KOPT-K1 (cell line): Measurements from ENCODE around the gene NBAS.
"Not testable (repeated sequence)": the region's sequence is repeated elsewhere in the genome, so short reads cannot be mapped to it uniquely, and the experiment has no call there.

ENCODE experiments used
- H3K27ac ChIP-seq: fragments of 200-600 bp; sonication (generic); 2 replicates; pipeline ENCODE4 v1.5.1; 2016; ENCODE audit warnings: antibody characterized with exemption, mild to moderate bottlenecking, low read depth, low read length; ENCODE audit not compliant: poor library complexity, severe bottlenecking
- H3K36me3 ChIP-seq: fragments of 200-600 bp; sonication (generic); 2 replicates; pipeline ENCODE4 v1.5.1; 2017; ENCODE audit warnings: antibody characterized with exemption, mild to moderate bottlenecking, low read length, moderate library complexity; ENCODE audit not compliant: insufficient read depth
- H3K9me3 ChIP-seq: fragments of 200-600 bp; sonication (generic); 2 replicates; pipeline ENCODE4 v1.5.1; 2017; ENCODE audit warnings: antibody characterized with exemption, low read length, mild to moderate bottlenecking; ENCODE audit not compliant: insufficient read depth, poor library complexity, severe bottlenecking

NBAS gene

DNA sequence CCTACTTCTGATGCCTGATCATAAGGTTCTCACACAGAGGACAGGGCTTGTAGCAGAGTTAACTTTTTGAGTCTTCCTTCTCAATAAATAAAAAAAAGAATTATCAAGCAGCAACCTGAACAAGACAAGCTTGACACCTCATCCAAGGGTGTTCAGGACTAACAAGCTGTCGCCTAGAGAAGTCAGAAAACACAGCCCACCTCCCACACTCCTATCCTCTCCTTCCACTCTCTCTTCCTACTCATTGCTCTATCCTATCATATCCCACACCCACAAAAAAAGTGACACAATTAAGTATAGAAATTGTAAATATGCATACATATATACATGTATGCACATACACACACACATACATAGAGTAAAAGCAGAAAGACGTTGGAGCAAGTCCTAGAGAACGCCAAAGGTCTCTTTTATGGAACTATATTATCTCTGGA lies 5.4 kb downstream of the NBAS start:
- Histone ChIP-seq H3K36me3 (peaks cover 16% of the 10 kb centered on the region), H3K9me3 (no peaks in the 10 kb centered on the region), H3K27ac (no peak overlapping the region)

GRCh38 chr2:15554525-15555218 lies 6.5 kb downstream of the NBAS start:
- no peaks in the 10 kb centered on the region for H3K9me3 ChIP-seq
- no peak overlapping the region for H3K27ac ChIP-seq
- peaks cover 20% of the 10 kb centered on the region for H3K36me3 ChIP-seq

DNA sequence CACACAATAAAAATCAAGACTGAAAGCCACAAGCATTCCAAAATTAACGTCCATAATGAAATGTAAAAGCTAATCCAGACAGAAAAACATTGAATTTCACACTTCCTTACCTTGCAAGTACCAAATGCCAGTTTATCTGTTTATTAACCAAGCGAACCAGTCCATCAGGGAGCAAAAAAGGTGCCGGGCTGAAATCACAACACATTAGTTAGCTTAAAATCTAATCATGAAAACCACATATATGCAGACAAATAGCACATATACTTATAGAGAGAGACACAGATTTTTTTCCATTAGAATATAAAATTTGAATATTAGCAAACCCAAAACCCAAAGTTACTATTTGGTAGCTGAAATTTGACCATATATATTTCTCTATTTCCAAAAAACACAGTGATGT lies 7.2 kb downstream of the NBAS start:
- Histone ChIP-seq H3K9me3 (no peaks in the 10 kb centered on the region), H3K36me3 (peaks cover 20% of the 10 kb centered on the region), H3K27ac (no peak overlapping the region)

DNA sequence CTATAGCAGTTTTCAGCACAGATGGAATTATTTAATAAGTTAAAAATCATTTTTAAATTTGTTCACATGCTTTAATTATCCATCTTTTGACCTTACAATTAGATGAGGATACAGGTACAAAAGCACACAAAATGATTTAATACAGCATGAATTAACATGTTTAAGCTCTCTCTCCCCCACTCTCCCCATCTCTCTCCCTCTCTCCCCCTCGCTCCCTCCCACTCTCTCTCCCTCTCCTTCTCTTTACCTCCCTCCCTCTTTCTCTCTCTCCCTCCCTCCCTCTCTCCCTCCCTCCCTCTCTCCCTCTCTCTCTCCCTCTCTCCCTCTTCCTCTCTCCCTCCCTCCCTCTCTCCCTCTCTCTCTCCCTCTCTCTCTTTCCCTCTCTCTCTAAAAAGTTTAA lies 7.6 kb downstream of the NBAS start:
- Histone ChIP-seq H3K27ac (no peak overlapping the region), H3K36me3 (peaks cover 20% of the 10 kb centered on the region), H3K9me3 (no peaks in the 10 kb centered on the region)

- Histone ChIP-seq H3K36me3 (peaks cover 14% of the 10 kb centered on the region), H3K27ac (no peak overlapping the region), H3K9me3 (no peaks in the 10 kb centered on the region)
These were observed 12.2 kb downstream of the NBAS start for GRCh38 chr2:15548974-15549373.

DNA sequence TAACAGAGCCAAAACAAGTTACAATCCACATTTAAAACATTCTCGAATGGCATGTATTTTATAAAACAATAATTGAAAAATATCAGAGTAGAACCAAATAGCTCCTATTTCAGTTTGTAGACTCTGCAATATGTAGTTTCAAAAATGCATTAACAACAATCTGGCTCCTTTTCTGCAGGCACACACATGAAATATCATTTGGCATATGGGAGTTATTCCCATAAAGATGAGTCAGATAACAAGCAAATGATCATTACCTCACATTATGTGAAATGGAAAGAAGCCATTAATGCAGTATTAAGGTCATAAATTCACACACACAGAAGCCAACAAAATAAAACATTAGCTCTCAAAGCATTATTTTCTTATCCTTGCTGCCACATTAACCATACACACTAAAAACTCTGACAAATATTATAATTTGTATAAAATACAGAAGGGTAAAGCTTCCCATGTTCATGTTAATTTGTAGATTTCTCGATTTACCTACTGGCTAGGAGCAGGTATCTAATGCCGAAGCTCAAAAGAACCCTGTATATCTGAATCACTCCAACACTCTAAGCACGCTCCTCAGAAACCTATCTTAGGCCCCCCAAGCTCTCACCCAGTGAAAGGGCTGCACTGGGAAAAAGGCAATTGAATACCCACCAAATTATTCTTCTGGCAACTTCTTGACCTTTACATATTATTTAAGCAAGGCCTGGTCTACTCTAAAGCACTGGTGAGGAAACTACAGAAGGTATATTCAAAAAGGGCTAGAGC lies 13.8 kb downstream of the NBAS start:
- Histone ChIP-seq H3K27ac (no peak overlapping the region), H3K36me3 (peaks cover 7% of the 10 kb centered on the region), H3K9me3 (no peaks in the 10 kb centered on the region)

DNA sequence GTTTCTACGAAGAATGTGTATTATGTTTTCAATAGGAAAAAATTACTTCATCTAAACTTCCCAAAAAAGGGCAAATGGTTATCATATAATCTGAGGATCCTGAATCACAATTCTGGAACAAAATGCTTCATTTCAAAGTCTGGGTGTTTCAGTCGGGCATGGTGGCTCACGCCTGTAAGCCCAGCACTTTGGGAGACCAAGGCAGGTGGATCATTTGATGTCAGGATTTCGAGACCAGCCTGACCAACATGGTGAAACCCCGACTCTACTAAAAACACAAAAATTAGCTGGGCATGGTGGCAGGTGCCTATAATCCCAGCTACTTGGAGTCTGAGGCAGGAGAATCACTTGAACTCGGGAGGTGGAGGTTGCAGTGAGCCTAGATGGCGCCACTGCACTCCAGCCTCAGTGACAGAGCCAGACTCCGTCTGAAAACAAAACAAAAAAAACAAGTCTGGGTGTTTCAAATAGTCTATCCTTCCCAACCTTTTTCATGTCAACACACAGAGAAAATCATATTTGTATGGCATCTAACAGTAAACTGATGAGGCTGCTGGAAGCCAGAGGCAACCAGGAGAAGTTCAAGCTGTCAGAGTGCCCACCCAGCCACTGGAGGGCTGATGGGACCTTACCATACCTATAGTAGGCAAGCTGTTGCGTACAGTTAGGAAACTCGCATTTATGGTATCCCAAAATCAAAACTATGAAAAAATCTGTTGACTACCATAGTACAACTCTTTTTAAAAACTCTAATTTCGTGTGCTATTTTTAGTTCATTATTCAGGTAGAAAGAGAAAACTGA lies 14.6 kb downstream of the NBAS start:
- Histone ChIP-seq H3K27ac (no peak overlapping the region), H3K36me3 (peaks cover 5% of the 10 kb centered on the region), H3K9me3 (no peaks in the 10 kb centered on the region)

- no peaks in the 10 kb centered on the region for H3K9me3 ChIP-seq
- H3K27ac ChIP-seq = no peak overlapping the region
- H3K36me3 ChIP-seq = no peaks in the 10 kb centered on the region; the same call in none of the 2 replicates
These were observed 16.9 kb downstream of the NBAS start for GRCh38 chr2:15544227-15544626.

GRCh38 chr2:15543541-15543940 lies 17.6 kb downstream of the NBAS start:
- peaks cover under 1% of the 10 kb centered on the region; the same call in 1 of the 2 replicates for H3K36me3 ChIP-seq
- H3K27ac ChIP-seq = no peak overlapping the region
- no peaks in the 10 kb centered on the region for H3K9me3 ChIP-seq

GRCh38 chr2:15543053-15543452 lies 18.1 kb downstream of the NBAS start:
- H3K27ac ChIP-seq = no peak overlapping the region
- H3K9me3 ChIP-seq = no peaks in the 10 kb centered on the region
- H3K36me3 ChIP-seq = peaks cover 4% of the 10 kb centered on the region; the same call in 1 of the 2 replicates

GRCh38 chr2:15542269-15542668 lies 18.9 kb downstream of the NBAS start:
- H3K36me3 ChIP-seq, H3K27ac ChIP-seq, H3K9me3 ChIP-seq: not testable (repeated sequence)

GRCh38 chr2:15540523-15540922 lies 20.6 kb downstream of the NBAS start:
- H3K9me3 ChIP-seq, H3K27ac ChIP-seq, H3K36me3 ChIP-seq: not testable (repeated sequence)

GRCh38 chr2:15539999-15540398 lies 21.1 kb downstream of the NBAS start:
- Histone ChIP-seq H3K9me3 (no peaks in the 10 kb centered on the region), H3K36me3 (peaks cover 4% of the 10 kb centered on the region; the same call in 1 of the 2 replicates), H3K27ac (no peak overlapping the region)

DNA sequence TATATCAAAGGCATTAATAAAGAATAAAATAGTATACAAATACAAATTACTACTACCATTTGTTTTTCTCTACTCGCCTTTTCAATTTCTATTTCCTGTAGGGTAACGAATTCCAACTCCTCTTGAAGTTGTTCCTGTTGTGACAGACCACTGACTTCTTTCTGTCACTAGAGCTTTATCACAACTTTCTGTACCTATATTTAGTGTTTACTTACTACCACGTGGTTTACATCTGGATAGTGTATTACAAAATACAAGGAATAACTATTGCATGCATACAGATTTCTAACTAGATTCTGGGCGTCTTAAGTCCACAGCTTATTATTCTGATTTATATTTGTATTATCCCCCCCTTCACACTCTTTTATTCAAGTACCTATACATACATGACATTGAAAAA lies 22.3 kb downstream of the NBAS start:
- Histone ChIP-seq H3K36me3 (peaks cover 12% of the 10 kb centered on the region), H3K9me3 (no peaks in the 10 kb centered on the region), H3K27ac (no peak overlapping the region)

DNA sequence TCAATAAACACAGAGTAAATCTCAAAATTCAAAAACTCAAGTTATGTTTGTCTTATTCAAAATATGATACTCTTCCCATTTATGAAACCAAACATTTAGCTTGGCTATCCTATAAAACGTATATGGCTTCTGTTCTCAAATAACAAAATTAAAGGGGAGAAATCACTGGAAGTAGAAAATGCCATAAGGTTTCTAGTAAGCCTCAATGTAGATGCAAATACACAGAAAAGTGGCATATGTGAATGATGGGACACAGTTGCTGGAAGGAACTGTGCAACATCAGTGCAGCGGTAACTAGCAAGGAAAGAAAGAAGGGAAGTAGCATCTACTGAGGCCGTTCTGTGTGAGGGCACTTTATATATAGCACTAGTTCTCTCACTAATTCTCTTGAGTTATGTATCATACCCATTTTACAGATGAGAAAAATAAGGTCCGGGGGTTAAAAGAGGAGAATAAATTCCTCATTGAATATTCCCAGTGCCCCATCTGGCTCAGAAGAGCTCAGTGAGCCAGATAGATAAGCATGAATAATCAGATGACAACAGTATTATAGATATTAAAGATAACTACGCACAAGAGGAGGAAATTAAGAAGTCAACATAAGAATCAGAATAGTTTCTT lies 27.2 kb downstream of the NBAS start:
- no peak overlapping the region for H3K27ac ChIP-seq
- peaks cover 34% of the 10 kb centered on the region for H3K36me3 ChIP-seq
- H3K9me3 ChIP-seq = no peaks in the 10 kb centered on the region
